Peyer's patch (tissue), 4 donors: ENCODE measurements around the gene CD247. TPM values are rescaled to one million over a fixed set of nuclear protein-coding genes. Genes with fewer than 3 reads are reported as not detected.

Source experiments
- DNase-seq, 3 donors: peaks; one replicate each; pipeline ENCODE4 v3.0.0-alpha.2; 2017 to 2019
- H3K27ac ChIP-seq, 4 donors: fragments of 200-600 bp; sonication (generic); one replicate each; pipeline ENCODE4 v1.5.1; 2016 to 2019
- H3K27me3 ChIP-seq, 2 donors: fragments of 200-600 bp; sonication (generic); one replicate each; pipeline ENCODE4 v1.5.1; 2019
- H3K36me3 ChIP-seq, 3 donors: fragments of 200-600 bp; sonication (generic); one replicate each; pipeline ENCODE4 v1.5.1; 2016 to 2019
- H3K4me1 ChIP-seq, 4 donors: fragments of 200-600 bp; sonication (generic); one replicate each; pipeline ENCODE4 v1.5.1; 2016 to 2019
- H3K4me3 ChIP-seq, 4 donors: fragments of 200-600 bp; sonication (generic); 1 replicate in 3 of 4; 2 replicates in 1 of 4; pipeline ENCODE4 v1.5.1; 2016 to 2019; ENCODE audit warnings: mild to moderate bottlenecking in 1 of 4
- H3K9me3 ChIP-seq, 4 donors: fragments of 200-600 bp; sonication (generic); one replicate each; pipeline ENCODE4 v1.5.1; 2016 to 2019; ENCODE audit warnings: mild to moderate bottlenecking in 1 of 4
- POLR2A ChIP-seq, 2 donors: fragments of 450-650 bp; IDR thresholded peaks; one replicate each; pipeline ENCODE4 v1.5.1; 2017; ENCODE audit warnings: antibody characterized with exemption in 2 of 2, mild to moderate bottlenecking in 2 of 2, moderate library complexity in 2 of 2
- total RNA-seq, 4 donors: library from RNA; depleted of rRNA; stranded (reverse); fragments of >200 nt; gene quantifications; one replicate each; pipeline ENCODE4 v1.1.0, GENCODE V29; 2016
- TF ChIP-seq, protein P1 (sequence below), 6 experiments: fragments of 450-650 bp in 4 of 6; fragments of 200-600 bp in 2 of 6; sonication (generic) in 1 of 6; IDR thresholded peaks; one replicate each; pipeline ENCODE4 v1.5.1; 2017 to 2019; ENCODE audit warnings: antibody characterized with exemption in 6 of 6, mild to moderate bottlenecking in 3 of 6, moderate library complexity in 1 of 6

Gene CD247
- total RNA-seq, 4 donors from 2014 or later: 1.9 to 7.4 (median 3.9) TPM; not detected in 1

DNA sequence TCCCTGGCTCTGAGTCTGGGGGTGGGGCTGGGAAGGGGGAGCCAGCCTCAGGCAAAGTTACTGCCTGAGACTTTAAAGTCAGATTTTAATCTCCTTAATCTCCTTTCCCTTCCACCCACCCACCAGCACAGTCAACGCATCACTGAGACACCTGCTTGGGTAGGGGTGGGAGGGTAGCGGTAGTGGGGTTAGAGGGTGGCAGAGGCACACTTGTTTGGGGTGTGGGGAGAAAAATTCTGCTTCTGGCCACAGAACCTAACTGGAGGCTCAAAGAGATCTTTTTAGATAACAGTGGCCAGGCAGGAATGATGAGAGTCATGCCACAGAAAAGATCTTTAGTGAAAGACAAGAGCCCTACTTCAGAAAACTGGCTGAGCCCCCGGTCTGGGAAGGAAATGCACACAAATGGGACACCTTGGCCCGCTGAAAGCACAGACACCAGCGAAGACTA lies 44.1 kb downstream of the CD247 start:
- H3K9me3 ChIP-seq: no peaks in the 10 kb centered on the region
- no peak for TF ChIP-seq POLR2A (IDR thresholded peaks at IDR 0.05)
- TF ChIP-seq, protein P1, sequence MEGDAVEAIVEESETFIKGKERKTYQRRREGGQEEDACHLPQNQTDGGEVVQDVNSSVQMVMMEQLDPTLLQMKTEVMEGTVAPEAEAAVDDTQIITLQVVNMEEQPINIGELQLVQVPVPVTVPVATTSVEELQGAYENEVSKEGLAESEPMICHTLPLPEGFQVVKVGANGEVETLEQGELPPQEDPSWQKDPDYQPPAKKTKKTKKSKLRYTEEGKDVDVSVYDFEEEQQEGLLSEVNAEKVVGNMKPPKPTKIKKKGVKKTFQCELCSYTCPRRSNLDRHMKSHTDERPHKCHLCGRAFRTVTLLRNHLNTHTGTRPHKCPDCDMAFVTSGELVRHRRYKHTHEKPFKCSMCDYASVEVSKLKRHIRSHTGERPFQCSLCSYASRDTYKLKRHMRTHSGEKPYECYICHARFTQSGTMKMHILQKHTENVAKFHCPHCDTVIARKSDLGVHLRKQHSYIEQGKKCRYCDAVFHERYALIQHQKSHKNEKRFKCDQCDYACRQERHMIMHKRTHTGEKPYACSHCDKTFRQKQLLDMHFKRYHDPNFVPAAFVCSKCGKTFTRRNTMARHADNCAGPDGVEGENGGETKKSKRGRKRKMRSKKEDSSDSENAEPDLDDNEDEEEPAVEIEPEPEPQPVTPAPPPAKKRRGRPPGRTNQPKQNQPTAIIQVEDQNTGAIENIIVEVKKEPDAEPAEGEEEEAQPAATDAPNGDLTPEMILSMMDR (IDR thresholded peaks at IDR 0.05): no peak
- no peaks in the 10 kb centered on the region for H3K4me1 ChIP-seq
- peak overlapping the region in 1 of 4 donors; percentile 38 for H3K27ac ChIP-seq
- H3K36me3 ChIP-seq: no peaks in the 10 kb centered on the region
- peak in 1 of 3 donors; percentile 34 for DNase-seq
- no peak overlapping the region for H3K4me3 ChIP-seq
- no peaks in the 10 kb centered on the region for H3K27me3 ChIP-seq

DNA sequence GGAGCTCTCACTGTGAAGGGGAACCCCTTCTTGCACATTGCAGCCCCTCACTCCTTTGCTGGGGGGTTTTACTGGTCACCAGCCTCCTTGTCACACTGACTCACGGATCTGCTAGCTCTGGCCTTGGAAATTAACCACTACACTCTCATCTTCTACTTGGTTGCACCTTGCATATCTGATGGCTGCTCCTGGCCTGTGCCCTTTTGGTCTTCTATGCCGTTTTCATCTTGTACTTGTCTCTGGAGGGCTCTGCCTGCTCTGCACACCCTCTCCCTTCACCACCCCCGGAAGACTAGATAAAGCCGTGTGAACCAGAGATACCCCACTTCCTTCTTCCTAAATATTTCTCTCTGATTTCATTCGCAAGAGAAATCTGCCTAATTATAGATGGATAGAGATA lies 44.6 kb downstream of the CD247 start:
- Histone ChIP-seq H3K4me3 (no peak overlapping the region), H3K4me1 (no peaks in the 10 kb centered on the region), H3K27me3 (no peaks in the 10 kb centered on the region), H3K27ac (no peak overlapping the region), H3K9me3 (no peaks in the 10 kb centered on the region), H3K36me3 (no peaks in the 10 kb centered on the region)
- no peak for TF ChIP-seq POLR2A (IDR thresholded peaks at IDR 0.05)
- TF ChIP-seq, protein P1 (IDR thresholded peaks at IDR 0.05): no peak
- peak in 1 of 3 donors; percentile 43 for DNase-seq

GRCh38 chr1:167472752-167473521 lies 45.4 kb downstream of the CD247 start:
- Histone ChIP-seq H3K27ac (no peak overlapping the region), H3K36me3 (no peaks in the 10 kb centered on the region), H3K9me3 (no peaks in the 10 kb centered on the region), H3K4me3 (no peak overlapping the region), H3K4me1 (no peaks in the 10 kb centered on the region), H3K27me3 (no peaks in the 10 kb centered on the region)
- DNase-seq: peak in 1 of 3 donors; percentile 34
- TF ChIP-seq, protein P1 (IDR thresholded peaks at IDR 0.05): no peak
- TF ChIP-seq POLR2A (IDR thresholded peaks at IDR 0.05): no peak

DNA sequence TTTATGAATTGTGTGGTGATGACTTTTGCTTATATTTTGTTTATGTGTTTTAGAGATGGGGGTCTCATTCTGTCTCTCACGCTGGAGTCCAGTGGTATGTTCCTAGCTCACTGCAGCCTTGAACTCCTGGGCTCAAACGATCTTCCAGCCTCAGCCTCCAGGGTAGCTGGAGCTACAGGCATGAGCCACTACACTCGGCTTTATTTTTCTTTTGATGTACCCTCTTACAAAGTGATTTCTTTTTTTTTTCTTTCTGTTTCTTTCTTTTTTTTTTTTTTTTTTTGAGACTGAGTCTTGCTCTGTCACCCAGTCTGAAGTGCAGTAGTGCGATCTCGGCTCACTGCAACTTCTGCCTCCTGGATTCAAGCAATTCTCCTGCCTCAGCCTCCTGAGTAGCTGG lies 46.8 kb downstream of the CD247 start:
- no peak for DNase-seq
- H3K27ac ChIP-seq: no peak overlapping the region
- no peaks in the 10 kb centered on the region for H3K4me1 ChIP-seq

GRCh38 chr1:167469280-167469965 lies 48.9 kb downstream of the CD247 start:
- no peaks in the 10 kb centered on the region for H3K36me3 ChIP-seq
- H3K27ac ChIP-seq: no peak overlapping the region
- no peak for TF ChIP-seq POLR2A (IDR thresholded peaks at IDR 0.05)
- TF ChIP-seq, protein P1 (IDR thresholded peaks at IDR 0.05): no peak
- H3K9me3 ChIP-seq: no peaks in the 10 kb centered on the region
- H3K4me3 ChIP-seq: no peak overlapping the region
- H3K27me3 ChIP-seq: no peaks in the 10 kb centered on the region
- H3K4me1 ChIP-seq: no peaks in the 10 kb centered on the region
- peak in 1 of 3 donors; percentile 11 for DNase-seq

More for the DNA sequence above, 46.8 kb downstream of the CD247 start:
- H3K27me3 ChIP-seq: no peaks in the 10 kb centered on the region
- H3K36me3 ChIP-seq: no peaks in the 10 kb centered on the region
- H3K4me3 ChIP-seq: no peak overlapping the region
- no peak for TF ChIP-seq POLR2A (IDR thresholded peaks at IDR 0.05)
- TF ChIP-seq, protein P1 (IDR thresholded peaks at IDR 0.05): no peak
- no peaks in the 10 kb centered on the region for H3K9me3 ChIP-seq
